Measurements from ENCODE around the gene APBA2.

DNA sequence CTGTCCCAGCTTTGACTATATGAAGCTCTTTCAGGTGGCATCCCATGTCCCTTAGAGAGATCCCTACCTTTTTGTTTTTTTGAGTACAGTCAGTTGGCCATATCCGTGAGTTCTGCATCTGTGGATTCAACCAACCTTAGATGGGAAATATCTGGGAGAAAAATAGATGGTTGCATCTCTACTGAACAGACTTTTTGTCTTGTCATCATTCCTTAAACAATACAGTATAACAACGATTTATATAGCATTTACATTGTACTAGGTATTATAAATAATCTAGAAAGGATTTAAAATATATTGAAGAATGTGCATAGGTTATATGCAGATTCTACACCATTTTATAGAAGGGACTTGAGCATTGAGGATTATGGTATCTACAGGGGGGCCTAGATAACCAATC lies 65.1 kb downstream of the APBA2 start:
- TF ChIP-seq, protein P1, sequence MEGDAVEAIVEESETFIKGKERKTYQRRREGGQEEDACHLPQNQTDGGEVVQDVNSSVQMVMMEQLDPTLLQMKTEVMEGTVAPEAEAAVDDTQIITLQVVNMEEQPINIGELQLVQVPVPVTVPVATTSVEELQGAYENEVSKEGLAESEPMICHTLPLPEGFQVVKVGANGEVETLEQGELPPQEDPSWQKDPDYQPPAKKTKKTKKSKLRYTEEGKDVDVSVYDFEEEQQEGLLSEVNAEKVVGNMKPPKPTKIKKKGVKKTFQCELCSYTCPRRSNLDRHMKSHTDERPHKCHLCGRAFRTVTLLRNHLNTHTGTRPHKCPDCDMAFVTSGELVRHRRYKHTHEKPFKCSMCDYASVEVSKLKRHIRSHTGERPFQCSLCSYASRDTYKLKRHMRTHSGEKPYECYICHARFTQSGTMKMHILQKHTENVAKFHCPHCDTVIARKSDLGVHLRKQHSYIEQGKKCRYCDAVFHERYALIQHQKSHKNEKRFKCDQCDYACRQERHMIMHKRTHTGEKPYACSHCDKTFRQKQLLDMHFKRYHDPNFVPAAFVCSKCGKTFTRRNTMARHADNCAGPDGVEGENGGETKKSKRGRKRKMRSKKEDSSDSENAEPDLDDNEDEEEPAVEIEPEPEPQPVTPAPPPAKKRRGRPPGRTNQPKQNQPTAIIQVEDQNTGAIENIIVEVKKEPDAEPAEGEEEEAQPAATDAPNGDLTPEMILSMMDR (IDR thresholded peaks at IDR 0.05), result no peak
- TF ChIP-seq POLR2AphosphoS5 (IDR thresholded peaks at IDR 0.05), result no peak

Data from upper lobe of left lung (tissue), 4 donors.